Hematopoietic multipotent progenitor cell treated with erythropoietin and hydrocortisone succinate and interleukin-3 and kit ligand, for 15 days (in vitro differentiated cells): ENCODE results near the gene STARD3.
A peak's percentile ranks its signal among the peaks of the same experiment; 100 is the strongest.
"Not testable (repeated sequence)": the region's sequence is repeated elsewhere in the genome, so short reads cannot be mapped to it uniquely, and the experiment has no call there.

Experiments used
- DNase-seq: peaks from one replicate; pipeline ENCODE4 v3.0.0-alpha.2; 2015; ENCODE audit warnings: low spot score

STARD3 gene

DNA sequence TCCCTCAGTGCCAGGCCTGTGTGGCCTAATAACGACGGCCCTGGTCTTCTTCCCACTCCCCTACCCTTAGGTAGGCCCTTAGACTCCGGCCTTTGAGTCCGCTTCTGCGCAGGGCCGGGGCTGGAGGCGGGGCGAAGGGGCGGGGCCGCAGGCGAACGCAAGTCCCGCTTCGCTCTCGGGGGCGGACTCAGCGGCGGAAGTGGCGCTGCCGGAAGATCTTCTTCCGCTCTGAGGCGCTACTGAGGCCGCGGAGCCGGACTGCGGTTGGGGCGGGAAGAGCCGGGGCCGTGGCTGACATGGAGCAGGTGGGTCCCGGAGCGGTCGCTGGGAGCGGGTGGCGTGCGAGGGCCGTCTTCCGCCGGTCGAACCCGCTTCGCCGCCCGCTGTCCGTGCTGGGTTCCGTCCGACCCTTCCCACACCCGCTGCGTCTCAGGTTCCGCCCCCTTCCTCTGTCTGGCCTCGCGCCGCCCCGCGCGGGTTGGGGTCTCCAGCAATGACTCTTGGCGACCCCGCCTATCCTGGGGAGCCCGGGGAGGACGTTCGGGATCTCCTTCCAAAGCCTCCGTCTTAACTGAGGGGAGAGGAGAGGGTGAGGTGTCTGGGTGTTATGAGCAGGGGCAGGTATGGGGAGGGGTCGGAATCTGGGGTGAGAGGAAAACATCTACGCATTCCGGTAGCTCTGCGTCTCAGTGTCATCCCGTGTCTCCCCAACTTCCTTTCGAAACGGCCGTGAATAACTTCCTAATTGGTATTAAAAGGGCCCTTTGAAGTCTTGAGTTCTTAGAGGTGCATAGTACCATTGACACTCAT lies at the start of gene STARD3:
Gene STARD3 (plus strand): TSS at position 218 of the 810 bp plus-strand sequence. CDS start 16,388 bp downstream, outside the sequence.
- DNase-seq: peak; percentile 90

DNA sequence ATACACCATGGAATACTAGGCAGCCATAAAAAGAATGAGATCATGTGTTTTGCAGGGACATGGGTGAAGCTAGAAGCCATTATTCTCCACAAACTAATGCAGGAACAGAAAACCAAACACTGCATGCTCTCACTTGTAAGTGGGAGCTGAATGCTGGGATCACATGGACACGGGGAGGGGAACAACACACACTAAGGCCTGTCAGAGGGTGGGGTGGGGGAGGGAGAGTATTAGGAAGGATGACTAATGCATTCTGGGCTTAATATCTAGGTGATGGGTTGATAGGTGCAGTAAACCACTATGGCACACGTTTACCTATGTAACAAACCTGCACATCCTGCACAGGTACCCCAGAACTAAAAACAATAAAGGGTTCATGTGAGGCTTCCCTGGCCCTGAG lies 46.8 kb upstream of the STARD3 start:
- DNase-seq: not testable (repeated sequence)

DNA sequence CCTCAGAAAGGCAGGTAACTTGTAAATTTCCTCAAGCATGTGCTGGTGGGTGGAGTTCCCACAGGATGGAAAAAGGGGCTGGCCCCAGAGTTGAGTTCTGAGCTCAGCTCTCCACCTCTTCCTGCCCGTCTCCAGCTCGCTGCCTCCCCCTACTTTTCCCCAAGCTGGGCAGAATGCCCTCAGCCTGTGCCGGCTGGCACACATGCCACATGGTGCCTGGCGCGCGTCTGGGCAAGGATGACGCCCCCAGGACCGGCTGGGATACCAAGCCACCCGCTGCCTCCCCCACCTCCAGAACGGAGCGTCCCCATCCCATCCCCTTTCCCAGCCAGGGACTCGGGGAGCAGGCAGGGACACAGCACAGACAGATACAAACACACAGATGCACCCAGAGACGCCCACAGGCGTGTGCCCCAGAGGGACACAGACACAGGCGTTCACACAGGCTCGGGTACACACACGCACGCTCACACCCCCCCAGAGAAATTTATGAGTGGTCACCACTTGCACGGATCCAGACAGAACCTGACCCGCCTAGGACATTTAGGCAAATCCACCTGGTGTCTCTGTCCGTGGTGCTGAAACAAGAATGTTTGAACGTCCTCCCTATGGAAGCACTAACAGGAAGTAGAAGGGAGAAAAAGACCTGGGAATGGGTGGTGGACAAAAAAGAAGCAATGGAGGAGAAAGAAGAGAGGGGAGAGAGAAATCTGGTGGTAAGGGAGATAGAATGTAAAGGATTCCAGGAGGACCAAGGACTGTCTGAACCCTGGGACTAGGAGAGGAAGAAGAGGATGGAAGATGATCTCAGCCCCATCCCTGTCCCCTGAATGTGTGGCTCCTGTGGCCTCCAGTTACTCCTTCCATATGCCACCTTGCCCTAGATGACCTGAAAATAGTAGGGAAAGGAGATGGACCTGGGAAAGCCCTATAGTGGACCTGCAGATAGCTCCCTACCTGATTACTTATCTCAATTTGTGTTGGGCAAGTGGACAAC lies 44.7 kb upstream of the STARD3 start:
- DNase-seq: peak; percentile 29

DNA sequence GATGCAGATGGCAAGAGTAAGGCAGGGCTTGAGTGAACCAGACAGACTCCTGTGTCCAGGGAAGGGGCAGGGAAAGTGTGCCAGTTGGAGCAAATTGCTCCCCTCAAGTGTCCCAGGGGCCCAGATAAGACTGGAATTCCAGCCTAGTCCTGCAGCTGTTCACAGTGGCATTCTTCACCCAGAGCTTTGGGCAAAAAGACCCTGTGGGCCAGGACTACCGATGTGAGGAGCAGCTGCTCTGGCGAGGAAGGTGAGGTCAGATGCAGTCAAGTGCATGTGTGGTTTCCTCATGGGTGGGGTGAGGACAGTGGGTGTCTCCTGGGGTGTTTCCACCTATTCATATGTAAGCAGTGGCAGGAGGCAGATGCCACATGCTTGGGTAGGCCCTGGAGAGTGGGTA lies 43.6 kb upstream of the STARD3 start:
- no peak for DNase-seq

DNA sequence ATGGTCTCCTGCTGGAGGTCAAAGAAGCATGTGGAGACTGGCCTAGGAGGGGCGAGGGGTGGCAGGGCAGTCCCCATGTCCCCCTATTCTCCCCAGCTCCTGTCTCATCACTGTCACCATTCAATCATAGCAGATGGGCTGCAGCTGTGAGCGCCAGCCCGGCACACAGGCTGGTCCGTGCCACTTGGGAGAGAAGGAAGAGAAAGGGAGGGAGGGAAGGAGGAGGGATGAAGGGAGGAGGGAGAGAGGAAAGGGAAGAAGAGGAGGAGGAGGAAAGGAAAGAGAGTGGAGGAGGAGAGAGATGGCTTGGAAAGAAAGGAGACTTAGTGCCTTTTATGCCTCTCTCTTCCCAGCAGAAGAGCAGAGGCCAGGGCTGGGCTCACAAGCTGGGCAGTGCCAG lies 41.6 kb upstream of the STARD3 start:
- DNase-seq: no peak

DNA sequence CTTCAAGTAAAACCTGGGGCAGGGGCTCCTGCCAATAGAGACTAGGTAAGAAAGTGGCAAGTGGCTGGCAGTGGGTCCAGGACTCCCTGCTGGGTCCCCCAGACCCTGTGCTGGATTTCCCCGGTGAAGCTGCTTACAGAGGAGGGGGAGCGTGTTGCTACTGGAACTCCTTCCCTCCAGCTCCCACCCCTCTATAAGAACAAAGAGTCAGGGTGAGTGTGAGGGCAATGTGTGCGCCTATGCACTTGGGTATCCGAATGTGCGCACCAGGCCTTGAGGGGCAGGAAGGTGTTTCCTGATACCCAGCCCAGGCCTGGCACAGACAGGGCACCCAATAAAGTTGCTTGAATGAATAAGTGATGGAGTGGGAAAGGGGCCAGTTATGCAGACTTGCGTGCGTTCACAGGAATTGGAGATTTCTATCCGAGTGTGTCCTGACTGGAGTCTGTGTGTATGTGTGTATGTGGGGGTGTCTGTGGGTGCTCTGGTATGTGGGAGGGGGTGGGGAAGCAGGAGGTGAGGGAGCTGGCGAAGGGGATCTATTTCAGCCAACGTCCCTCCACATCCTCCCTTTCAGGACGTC lies 40.9 kb upstream of the STARD3 start:
- no peak for DNase-seq

DNA sequence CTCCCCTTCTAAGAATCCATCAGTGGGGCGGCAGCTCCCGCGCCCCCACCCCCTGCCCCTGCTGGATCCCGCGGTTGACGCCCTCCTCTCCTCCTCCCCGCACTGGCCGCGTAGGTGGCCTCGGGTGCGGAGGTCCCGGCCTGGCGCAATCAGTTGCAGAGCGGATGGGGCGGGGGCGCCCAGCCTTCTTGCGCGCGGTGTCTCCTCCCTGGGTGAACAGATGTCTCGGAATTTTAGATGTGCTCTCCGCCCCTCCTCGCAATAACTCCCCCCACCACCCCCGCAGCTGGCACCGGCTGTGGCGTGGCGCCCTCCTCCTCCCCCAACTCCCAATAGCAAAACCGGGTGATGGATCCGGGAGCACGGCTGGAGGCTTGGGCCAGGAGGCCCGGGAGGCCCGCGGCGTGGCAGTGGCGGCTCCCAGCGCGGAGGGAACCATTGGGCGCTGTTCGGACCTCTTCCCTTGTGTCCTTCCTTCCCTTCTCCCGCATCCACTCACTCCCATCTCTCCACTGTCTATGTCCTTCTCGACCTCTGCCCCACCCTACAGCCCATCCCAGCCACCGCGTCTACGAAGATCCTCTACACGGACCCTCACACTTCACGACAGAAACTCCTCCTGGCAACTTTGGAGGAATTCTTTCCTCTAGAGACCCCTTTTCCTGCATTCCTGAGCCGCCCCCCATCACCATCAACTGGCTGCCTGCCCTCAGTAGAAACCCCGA lies 40.2 kb upstream of the STARD3 start:
- DNase-seq: no peak

DNA sequence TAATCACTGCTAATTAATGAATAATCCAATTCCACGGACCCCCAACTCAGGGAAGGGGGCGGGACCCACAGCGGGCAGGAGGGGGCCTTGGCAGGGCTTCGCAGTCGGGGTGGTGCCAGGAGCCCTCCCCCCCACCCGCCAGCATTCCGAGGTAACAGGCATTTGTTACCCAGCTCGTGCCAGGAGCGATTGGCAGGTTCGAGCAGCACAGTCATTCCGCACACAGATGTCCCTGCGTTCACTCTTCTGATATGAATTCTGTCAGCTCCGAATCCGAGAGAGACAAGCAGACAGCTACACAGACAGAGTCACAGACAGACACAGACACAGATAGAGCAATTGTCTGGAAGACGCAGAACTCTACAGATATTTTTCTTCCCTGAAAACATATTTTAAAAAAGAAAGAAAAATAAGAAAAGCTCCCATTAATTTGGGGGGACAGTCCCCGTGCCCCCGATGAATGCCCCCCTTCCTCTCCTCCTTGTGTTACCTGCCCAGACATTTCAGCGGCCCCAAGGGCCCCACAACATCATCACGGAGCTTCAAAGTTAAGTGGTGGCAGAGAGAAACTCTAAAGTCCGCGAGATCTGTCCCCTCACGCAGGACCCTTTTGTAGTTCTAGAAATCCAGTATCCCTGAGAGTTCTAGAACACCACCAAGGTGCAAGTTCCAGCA lies 39.4 kb upstream of the STARD3 start:
- DNase-seq: no peak

DNA sequence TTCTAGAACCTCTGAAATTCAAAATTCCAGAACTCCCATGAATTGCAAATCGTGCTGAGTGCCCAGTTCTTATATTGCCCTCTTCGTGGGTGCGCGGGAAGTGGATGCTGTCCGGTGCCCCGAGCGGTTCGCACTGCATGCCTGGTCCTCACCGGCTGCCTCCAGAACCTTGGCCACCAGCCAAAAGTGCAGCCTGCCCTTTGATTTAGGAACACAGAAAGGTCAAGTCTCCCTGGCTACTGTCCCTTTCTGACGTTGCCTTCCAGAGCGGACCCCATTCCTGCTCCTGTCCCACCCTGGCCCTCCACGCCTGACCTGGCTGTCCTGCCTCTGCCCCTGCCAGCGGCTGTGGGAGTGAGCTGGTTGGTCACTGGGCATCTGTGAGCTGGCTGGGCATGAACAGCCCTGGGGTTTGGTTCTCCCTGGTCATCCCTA lies 38.9 kb upstream of the STARD3 start:
- DNase-seq: no peak

DNA sequence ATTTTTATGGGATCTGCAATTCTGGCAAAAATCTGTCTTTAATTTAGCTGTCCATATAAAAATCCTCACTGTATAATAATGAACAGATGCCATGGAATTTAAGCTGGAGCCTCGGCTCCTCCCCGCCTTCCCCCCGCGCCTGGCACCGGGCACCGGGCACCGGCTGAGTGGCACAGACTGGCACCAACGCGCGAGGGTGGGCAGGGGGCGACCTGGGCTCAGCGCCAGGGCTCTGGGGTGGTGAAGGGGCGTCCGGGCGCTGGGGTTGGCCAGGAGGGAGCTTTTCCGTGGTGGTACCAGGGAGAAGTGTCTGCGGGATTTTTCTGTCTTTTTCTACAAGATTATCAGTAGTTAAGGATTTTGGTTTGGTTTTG lies 38.3 kb upstream of the STARD3 start:
- no peak for DNase-seq

DNA sequence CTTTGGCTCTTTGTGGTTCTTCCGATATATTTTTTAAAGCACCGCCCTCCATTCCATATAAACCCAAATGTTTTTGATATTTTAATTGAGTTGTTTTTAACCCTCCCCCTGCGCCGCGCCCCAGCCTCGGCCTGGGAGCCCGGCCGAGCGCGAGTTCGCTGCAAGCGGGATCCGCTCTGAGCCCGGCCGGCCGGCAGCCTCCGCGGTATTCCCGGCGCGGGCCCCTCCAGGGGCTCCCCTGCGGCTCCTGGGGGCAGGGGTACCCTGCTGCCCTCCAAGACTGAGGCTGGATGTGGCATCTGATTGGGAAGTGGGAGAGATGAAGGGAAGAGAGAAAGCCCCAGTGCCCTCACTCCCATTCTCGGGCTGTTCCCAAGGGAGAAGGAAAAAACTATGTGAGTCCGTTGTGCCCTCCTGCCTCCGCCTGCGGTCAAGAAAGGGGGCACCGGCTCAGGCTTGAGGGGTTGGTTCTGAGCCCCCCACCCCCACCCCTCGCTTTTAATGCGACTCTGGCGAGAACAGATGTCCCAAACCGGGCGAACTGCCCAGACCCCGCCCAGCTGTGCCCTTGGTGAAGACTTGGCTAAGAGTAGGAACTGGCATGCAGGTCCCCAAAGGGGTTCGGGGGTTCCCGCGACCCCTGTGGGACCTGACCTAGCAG lies 37.8 kb upstream of the STARD3 start:
- no peak for DNase-seq

DNA sequence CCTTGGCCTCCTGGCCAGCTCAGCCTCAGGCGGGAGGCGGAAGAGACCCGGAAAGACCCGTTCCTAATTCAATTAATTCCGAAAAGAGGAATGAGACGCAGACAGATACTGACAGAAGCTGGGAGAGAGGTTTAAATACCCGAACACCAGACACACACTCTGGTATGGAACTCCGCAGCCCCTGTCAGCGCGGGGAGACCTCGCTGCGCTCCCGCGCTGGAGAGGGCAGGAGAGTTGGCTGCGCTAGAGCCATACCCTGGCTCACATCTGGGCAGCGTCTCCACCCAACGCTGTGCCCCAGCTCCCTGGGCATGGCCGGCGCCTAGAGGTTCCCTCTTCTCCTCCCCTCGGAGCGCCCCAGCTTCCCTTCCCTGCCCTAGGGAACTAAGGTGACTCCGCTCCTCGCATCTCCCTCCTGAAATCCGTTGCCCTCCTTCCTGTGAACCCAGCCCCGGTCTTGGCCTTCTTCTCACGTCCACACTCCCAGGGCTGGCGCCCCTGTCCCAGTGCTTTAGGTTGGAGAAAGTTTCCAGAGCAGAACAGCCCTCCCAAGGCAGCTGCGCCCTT lies 37.2 kb upstream of the STARD3 start:
- no peak for DNase-seq

DNA sequence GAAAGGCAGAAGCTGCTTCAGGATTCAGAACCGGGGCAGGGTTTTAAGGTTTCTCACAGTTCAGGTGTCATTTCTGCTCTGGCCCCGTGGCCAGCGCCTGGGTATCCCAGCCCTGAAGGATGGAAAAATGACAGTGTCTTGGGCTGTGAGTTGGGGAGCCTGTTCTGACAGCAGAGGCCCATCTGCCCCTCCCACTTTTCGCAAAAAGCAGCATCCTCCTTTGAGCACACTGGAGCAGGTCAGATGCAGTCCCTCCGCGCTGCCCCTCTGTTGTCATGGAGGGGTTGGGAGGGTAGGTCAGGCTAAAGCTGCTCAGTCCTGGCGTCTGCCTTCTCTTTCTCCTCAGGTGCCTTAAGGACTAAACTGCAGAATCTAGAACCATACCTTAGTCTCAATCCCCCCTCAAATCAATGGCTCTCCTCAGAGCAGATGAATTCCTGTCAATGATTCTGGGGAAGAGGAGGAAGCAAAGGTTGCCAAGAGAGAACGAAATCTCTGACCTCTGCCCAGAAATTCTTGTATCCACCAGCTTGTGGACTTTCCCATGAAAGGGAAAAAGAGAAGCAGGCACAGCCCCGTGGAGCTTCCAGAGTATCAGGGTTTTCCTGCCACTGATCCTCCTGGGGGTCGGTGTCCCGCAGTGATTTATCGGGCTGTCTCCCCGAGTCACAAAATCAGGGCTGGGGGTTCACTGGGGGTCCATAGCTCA lies 36.5 kb upstream of the STARD3 start:
- DNase-seq: no peak

DNA sequence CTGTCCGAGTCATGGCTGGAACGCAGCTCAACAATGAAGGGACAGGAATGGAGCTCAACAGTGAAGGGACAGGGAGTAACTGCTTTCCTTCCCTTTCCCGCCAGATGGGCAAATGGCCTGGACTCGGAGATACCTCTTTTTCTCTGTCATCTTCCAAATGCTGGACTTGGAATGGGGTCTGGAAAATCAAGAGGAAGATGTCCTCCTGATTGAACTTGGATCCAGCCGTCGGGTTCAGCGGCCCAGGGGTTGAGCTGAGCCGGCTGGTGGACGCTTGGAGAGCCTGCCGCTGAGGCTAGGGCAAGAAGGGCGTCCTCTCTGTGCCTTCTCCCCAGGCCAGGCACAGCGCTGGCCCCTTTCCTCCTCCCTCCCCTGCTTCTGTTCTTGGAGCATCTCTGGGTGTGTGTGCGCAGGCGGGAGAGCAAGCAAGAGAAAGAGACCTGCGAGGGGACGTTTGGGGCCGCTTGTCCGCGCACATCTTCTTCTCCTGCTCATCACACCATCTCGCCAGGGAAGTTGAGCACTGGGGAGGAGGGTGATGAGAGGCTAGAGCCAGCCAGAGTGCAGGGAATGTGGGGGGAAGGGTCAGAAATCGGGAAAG lies 35.8 kb upstream of the STARD3 start:
- no peak for DNase-seq

DNA sequence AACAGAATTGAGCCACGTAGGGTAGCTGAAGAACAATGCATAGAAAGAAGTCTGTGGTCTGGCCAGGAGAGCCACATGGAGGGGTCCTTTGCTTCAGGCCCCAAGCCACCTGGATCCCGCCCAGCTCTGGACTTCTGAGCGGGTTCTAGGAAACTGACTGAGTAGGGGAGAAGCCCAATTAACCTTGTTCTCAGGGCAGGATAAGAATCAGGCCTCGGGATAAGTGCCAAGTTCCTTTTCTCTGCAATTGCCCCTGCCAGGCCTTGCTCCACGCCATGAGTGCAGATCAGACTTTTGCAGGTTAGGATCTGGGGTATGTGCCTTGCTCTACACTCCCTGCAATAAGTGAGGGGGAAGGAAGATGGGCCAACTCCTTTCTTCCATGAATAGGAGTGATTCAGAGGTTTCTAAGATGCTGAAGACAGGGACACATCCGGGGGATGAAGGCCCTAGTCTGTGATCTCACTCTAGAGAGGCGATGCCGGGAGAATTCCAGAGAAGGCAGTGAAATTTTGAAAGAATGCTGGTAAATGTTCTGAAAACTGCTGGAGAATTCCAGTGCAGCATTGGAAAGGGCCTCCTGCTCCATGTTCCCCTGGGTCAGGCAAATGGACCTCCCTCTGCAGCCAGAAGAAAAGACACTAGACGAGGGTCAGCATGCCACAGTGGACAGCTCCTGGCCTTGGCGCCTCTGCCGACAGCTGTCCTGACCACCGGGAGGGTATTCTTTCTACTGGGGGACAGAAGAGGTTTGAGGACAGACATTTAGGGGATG lies 35.0 kb upstream of the STARD3 start:
- no peak for DNase-seq

DNA sequence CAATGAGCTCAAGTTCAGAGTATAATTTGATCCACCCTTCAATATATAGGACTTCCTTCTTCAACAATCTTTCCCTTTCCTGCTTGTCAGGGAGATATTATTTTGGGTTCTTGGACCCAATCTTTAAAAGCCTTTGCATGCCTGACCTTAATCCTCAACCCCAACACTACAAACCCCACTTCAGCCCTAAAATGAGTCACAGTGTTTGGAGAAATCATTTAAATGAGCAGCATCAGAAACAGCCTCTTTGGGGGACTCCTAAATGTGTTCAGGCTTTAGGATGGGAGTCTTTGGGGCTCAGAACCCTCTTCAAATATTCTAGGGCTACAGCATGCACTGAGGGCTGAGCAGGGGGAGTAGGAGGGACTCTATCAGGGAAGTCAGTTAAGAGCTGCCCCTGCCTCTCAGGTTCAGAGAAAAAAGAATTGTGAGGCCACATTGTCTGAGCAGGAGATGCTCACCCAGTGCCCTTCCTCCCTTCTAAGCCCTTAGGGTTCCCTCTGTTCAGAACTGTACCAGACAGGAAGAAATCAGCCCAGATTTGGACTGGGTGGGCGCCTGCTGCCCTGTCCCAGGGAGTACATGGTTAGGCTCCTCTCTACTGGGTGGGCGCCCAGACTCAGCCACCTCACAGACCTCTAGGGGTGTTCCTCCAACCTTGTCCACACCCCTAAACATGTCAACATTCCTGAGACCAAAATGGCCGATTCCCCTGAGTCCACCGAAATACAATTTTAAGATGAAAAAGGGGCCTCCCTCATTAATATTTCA lies 34.2 kb upstream of the STARD3 start:
- no peak for DNase-seq

DNA sequence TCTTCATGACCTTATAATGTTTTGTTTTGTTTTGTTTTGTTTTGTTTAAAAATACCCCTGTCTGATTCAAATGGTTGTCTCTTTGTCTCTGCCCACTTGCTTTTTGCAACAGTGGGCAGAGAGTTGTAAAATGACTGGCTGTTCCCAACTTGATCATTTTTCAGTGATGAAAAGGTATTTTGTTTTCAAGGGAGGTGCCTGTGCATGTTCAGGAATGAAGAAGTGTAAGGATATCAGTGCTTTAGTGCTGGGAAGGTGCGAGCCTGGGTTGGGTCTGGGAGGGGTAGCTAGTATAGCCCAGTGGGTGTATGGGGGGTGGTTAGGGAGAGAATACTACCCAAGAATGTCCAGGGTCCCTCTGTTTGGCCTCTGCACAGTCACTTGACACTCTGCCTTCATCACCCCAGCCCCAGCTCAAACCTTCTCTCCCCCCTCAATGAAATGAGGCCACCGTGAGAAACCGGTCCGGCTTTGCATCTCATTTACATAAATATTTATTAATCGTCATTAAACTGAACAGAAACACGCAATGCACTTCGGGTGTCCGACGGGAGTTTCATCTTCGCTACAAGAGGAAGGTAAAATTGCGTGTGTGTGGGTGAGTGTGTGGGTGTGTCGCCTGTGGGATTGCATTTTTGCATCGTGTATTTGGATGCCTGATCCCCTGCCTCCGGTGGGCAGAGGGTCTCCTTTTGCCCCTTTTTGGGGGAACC lies 33.5 kb upstream of the STARD3 start:
- no peak for DNase-seq
